GM23248 (cell line): ENCODE measurements around the gene MRPL27. TPM values are rescaled to one million over a fixed set of nuclear protein-coding genes. Genes with fewer than 3 reads are reported as not detected.

ENCODE experiments used
- DNase-seq: peaks from one replicate; pipeline ENCODE4 v3.0.0-alpha.2; 2015
- H2AFZ ChIP-seq: fragments of 200-600 bp; sonication (generic); 2 replicates; pipeline ENCODE4 v1.6.1; 2016; ENCODE audit warnings: antibody characterized with exemption
- H3F3A ChIP-seq: fragments of 200-600 bp; sonication (generic); 2 replicates; pipeline ENCODE4 v1.6.1; 2016; ENCODE audit warnings: mild to moderate bottlenecking, antibody characterized with exemption, mixed run types; ENCODE audit not compliant: insufficient read depth
- H3K27ac ChIP-seq: fragments of 200-600 bp; sonication (generic); 2 replicates; pipeline ENCODE4 v1.5.1; 2016; ENCODE audit warnings: mild to moderate bottlenecking
- H3K27me3 ChIP-seq: fragments of 200-600 bp; sonication (generic); replicated peaks from 2 replicates; pipeline ENCODE4 v1.6.1; 2016; ENCODE audit warnings: mild to moderate bottlenecking; ENCODE audit not compliant: insufficient read depth
- H3K36me3 ChIP-seq: fragments of 200-600 bp; sonication (generic); 2 replicates; pipeline ENCODE4 v1.6.1; 2016; ENCODE audit warnings: low read depth, mild to moderate bottlenecking
- H3K4me1 ChIP-seq: fragments of 200-600 bp; sonication (generic); 2 replicates; pipeline ENCODE4 v1.6.1; 2016; ENCODE audit warnings: mild to moderate bottlenecking; ENCODE audit not compliant: insufficient read depth
- H3K4me2 ChIP-seq: fragments of 200-600 bp; sonication (generic); one replicate; pipeline ENCODE4 v1.6.1; 2016; ENCODE audit warnings: mild to moderate bottlenecking; ENCODE audit not compliant: unreplicated experiment
- H3K4me3 ChIP-seq: fragments of 200-600 bp; sonication (generic); 2 replicates; pipeline ENCODE4 v1.5.1; 2016; ENCODE audit warnings: mild to moderate bottlenecking
- H3K79me2 ChIP-seq: fragments of 200-600 bp; sonication (generic); 2 replicates; pipeline ENCODE4 v1.6.1; 2016; ENCODE audit warnings: mild to moderate bottlenecking; ENCODE audit not compliant: insufficient read depth
- H3K9ac ChIP-seq: fragments of 200-600 bp; sonication (generic); 2 replicates; pipeline ENCODE4 v1.6.1; 2016; ENCODE audit warnings: mild to moderate bottlenecking
- H3K9me2 ChIP-seq: fragments of 200-600 bp; sonication (generic); 2 replicates; pipeline ENCODE4 v1.6.1; 2016; ENCODE audit warnings: mixed run types, mild to moderate bottlenecking, moderate library complexity; ENCODE audit not compliant: insufficient read depth
- H3K9me3 ChIP-seq: fragments of 200-600 bp; sonication (generic); one replicate; pipeline ENCODE4 v1.6.1; 2017; ENCODE audit warnings: low read depth
- H4K20me1 ChIP-seq: fragments of 200-600 bp; sonication (generic); 2 replicates; pipeline ENCODE4 v1.6.0; 2016; ENCODE audit not compliant: insufficient read depth
- EZH2 ChIP-seq: fragments of 200-600 bp; sonication (generic); IDR thresholded peaks from 2 replicates; pipeline ENCODE4 v1.6.1; 2018; ENCODE audit warnings: antibody characterized with exemption, mild to moderate bottlenecking; ENCODE audit not compliant: insufficient read depth, poor library complexity, severe bottlenecking
- EZH2phosphoT487 ChIP-seq: fragments of 200-600 bp; sonication (generic); IDR thresholded peaks from 2 replicates; pipeline ENCODE4 v1.6.1; 2018; ENCODE audit warnings: antibody characterized with exemption, moderate library complexity, mild to moderate bottlenecking, low read depth; ENCODE audit not compliant: insufficient read depth
- WGBS, 2 experiments: methylation state at CpG; one replicate each; pipeline ENCODE4 v1.1.6; 2015 to 2017; ENCODE audit warnings: low lambda C conversion rate in 2 of 2, low coverage in 1 of 2; ENCODE audit errors: missing lambda C conversion rate in 2 of 2; 5-methylcytosine and 5-hydroxymethylcytosine counted together
- in situ Hi-C: fragments of 300-500 bp; cut with MboI; formaldehyde crosslinking; loops from 2 replicates; pipeline ENCODE4 v1.15.0; 2020
- polyA plus RNA-seq: library from polyadenylated mRNA; unstranded; fragments of >200 nt; fragmentation: Nextera tagmentation; extraction: Ambion mirVana; gene quantifications from 2 replicates; pipeline ENCODE4 v1.2.1, GENCODE V29; 2016
- total RNA-seq: library from RNA; depleted of rRNA; stranded (reverse); fragments of >200 nt; shearing (Covaris generic); gene quantifications from 2 replicates; pipeline ENCODE4 v1.2.3, GENCODE V29; 2014

Gene MRPL27
- total and polyA plus RNA-seq, 2 experiments from 2014 or later, result 49.3 to 120 TPM

GRCh38 chr17:50345432-50346312 is 27.3 kb downstream of the MRPL27 start, which contains the start of gene XYLT2:
XYLT2 (plus strand) TSS chr17:50346126; CDS start chr17:50346141, 15 bp downstream.
- Histone ChIP-seq H3K4me1 (peaks cover 18% of the 10 kb centered on the region), H3K9ac (peak within 1 kb of the TSS; percentile 91), H3K79me2 (peaks cover 44% of the 10 kb centered on the region), H3K36me3 (no peaks in the 10 kb centered on the region), H3K9me3 (no peaks in the 10 kb centered on the region), H3K9me2 (no peaks in the 10 kb centered on the region), H3F3A (peaks cover 13% of the 10 kb centered on the region; the same call in 1 of the 2 replicates), H2AFZ (peak within 1 kb of the TSS; percentile 94), H3K27ac (no peak within 1 kb of the TSS), H4K20me1 (no peaks in the 10 kb centered on the region), H3K4me2 (peak within 1 kb of the TSS; percentile 62), H3K4me3 (peak within 1 kb of the TSS; percentile 75), H3K27me3 (no peaks in the 10 kb centered on the region)
- no peak for TF ChIP-seq EZH2
- TF ChIP-seq EZH2phosphoT487, result no peak
- WGBS, 2 experiments, result 5 to 7% methylated on average over 70 to 73 of the region's 87 CpGs
- DNase-seq, result peak; percentile 95
- in situ Hi-C loops, result no loop called here

GRCh38 chr17:50344731-50345365 is 28.1 kb downstream of the MRPL27 start:
- H3K36me3 ChIP-seq, result no peaks in the 10 kb centered on the region
- in situ Hi-C loops, result no loop called here
- 55 to 59% methylated on average over 13 of the region's 13 CpGs for WGBS, 2 experiments
- peaks cover 18% of the 10 kb centered on the region for H3K4me1 ChIP-seq
- H3K4me3 ChIP-seq, result no peak overlapping the region
- no peak overlapping the region for H3K9ac ChIP-seq
- no peaks in the 10 kb centered on the region for H3K9me2 ChIP-seq
- TF ChIP-seq EZH2 (no peak), EZH2phosphoT487 (no peak)
- H3K4me2 ChIP-seq, result no peak overlapping the region
- H3K27ac ChIP-seq, result no peak overlapping the region
- no peak for DNase-seq
- peak overlapping the region; percentile 94; the same call in 1 of the 2 replicates for H2AFZ ChIP-seq
- no peaks in the 10 kb centered on the region for H3K27me3 ChIP-seq
- no peaks in the 10 kb centered on the region for H3K9me3 ChIP-seq
- peaks cover 36% of the 10 kb centered on the region for H3K79me2 ChIP-seq
- no peaks in the 10 kb centered on the region for H4K20me1 ChIP-seq
- H3F3A ChIP-seq, result peaks cover 13% of the 10 kb centered on the region; the same call in 1 of the 2 replicates

GRCh38 chr17:50339381-50339780 is 33.6 kb downstream of the MRPL27 start:
- no peak overlapping the region for H3K4me3 ChIP-seq
- in situ Hi-C loops, result no loop called here

GRCh38 chr17:50338645-50339044 is 34.3 kb downstream of the MRPL27 start:
- no peaks in the 10 kb centered on the region for H3K36me3 ChIP-seq
- H3F3A ChIP-seq, result no peaks in the 10 kb centered on the region
- in situ Hi-C loops, result no loop called here
- no peak overlapping the region for H3K4me2 ChIP-seq
- H3K4me1 ChIP-seq, result no peaks in the 10 kb centered on the region
- no peaks in the 10 kb centered on the region for H3K9me3 ChIP-seq
- no peak for DNase-seq
- H3K9ac ChIP-seq, result no peak overlapping the region
- H3K4me3 ChIP-seq, result no peak overlapping the region
- TF ChIP-seq EZH2, result no peak
- no peak for TF ChIP-seq EZH2phosphoT487
- H3K27me3 ChIP-seq, result no peaks in the 10 kb centered on the region
- no peak overlapping the region for H3K27ac ChIP-seq
- no peak overlapping the region for H2AFZ ChIP-seq
- H3K79me2 ChIP-seq, result no peaks in the 10 kb centered on the region
- H3K9me2 ChIP-seq, result no peaks in the 10 kb centered on the region
- H4K20me1 ChIP-seq, result no peaks in the 10 kb centered on the region

More at GRCh38 chr17:50339381-50339780, 33.6 kb downstream of the MRPL27 start:
- DNase-seq, result no peak
- Histone ChIP-seq H3K27ac (no peak overlapping the region), H3K4me2 (no peak overlapping the region), H3K79me2 (no peaks in the 10 kb centered on the region), H4K20me1 (no peaks in the 10 kb centered on the region), H3K9ac (no peak overlapping the region), H3K27me3 (no peaks in the 10 kb centered on the region), H3K9me3 (no peaks in the 10 kb centered on the region), H3K9me2 (no peaks in the 10 kb centered on the region), H3K36me3 (no peaks in the 10 kb centered on the region), H3F3A (0 out of 2 replicates have a peak, but pooled peaks cover under 1% of the 10 kb centered on the region), H2AFZ (no peak overlapping the region), H3K4me1 (no peaks in the 10 kb centered on the region)
- no peak for TF ChIP-seq EZH2phosphoT487
- TF ChIP-seq EZH2, result no peak
